HCT116 (cell line): ENCODE data around the gene TGFBI. TPM values are rescaled to one million over a fixed set of nuclear protein-coding genes. Genes with fewer than 3 reads are reported as not detected.

Experiments
- ATAC-seq: fragments of 200-7000 bp; cut with Tn5 transposase; 2 replicates; pipeline ENCODE4 v1.9.1; 2020; ENCODE audit warnings: mild to moderate bottlenecking, moderate library complexity
- BruUV-seq: library from RNA; stranded (reverse); fragments of 400-500 nt; replicated peaks from 2 replicates; lab custom pipeline; 2021; lab: Mats Ljungman, UMichigan
- CTCF ChIA-PET: fragments of 300-600 bp; sonication (Branson Sonifier 250); formaldehyde crosslinking; loops from one replicate; lab custom pipeline; 2021; ENCODE audit warnings: antibody characterized with exemption; lab: Charles Lee
- POLR2A ChIA-PET: fragments of 300-600, 350-600 bp; sonication (Branson Sonifier 250); formaldehyde crosslinking; loops from one replicate; lab custom pipeline; 2021; ENCODE audit warnings: antibody characterized with exemption; lab: Charles Lee
- RAD21 ChIA-PET, 2 experiments: fragments of 300-600 bp; sonication (Branson Sonifier 250); formaldehyde crosslinking; loops; one replicate each; lab custom pipeline; 2023; ENCODE audit warnings: low total read pairs in 2 of 2; ENCODE audit not compliant: uncharacterized antibody in 2 of 2, unreplicated experiment in 2 of 2, low non-redundant PET in 1 of 2; lab: Charles Lee
- DNase-seq: peaks from one replicate; pipeline ENCODE4 v3.0.0-alpha.2; 2010; ENCODE audit warnings: low read depth, low spot score
- H2AFZ ChIP-seq: fragments of 200-600 bp; shearing (Covaris generic), sonication (generic); 2 replicates; pipeline ENCODE4 v1.6.1; 2017; ENCODE audit warnings: low read depth, mixed run types, mixed read lengths, antibody characterized with exemption, low read length; ENCODE audit not compliant: poor library complexity, severe bottlenecking
- H3K27ac ChIP-seq: 2 replicates; pipeline ENCODE4 v1.5.1; 2012; ENCODE audit warnings: low read depth, low read length
- H3K27me3 ChIP-seq: fragments of 200-600 bp; sonication (generic); 2 replicates; pipeline ENCODE4 v1.6.1; 2016; ENCODE audit warnings: mixed run types, low read length, mixed read lengths; ENCODE audit not compliant: insufficient read depth
- H3K36me3 ChIP-seq, 2 experiments: fragments of 200-500 bp in 1 of 2; fragments of 200-600 bp in 1 of 2; sonication (Bioruptor generic) in 1 of 2; sonication (generic) in 1 of 2; 2 replicates each; pipeline versions ENCODE4 v1.5.1 to v1.6.1; 2014 to 2016; ENCODE audit warnings: low read length in 2 of 2, inconsistent platforms in 1 of 2, mixed read lengths in 1 of 2, mixed run types in 1 of 2; ENCODE audit not compliant: insufficient read depth in 2 of 2, control insufficient read depth in 1 of 2
- H3K4me1 ChIP-seq, 2 experiments: fragments of 200-600 bp in 1 of 2; sonication (generic) in 1 of 2; 2 replicates each; pipeline versions ENCODE4 v1.5.1 to v1.6.1; 2012 to 2017; ENCODE audit warnings: low read length in 2 of 2, inconsistent platforms in 1 of 2, mild to moderate bottlenecking in 1 of 2, mixed read lengths in 1 of 2, mixed run types in 1 of 2, moderate library complexity in 1 of 2; ENCODE audit not compliant: insufficient read depth in 2 of 2, control insufficient read depth in 1 of 2
- H3K4me2 ChIP-seq: fragments of 200-600 bp; sonication (generic); 2 replicates; pipeline ENCODE4 v1.6.1; 2017; ENCODE audit warnings: mixed run types, low read length, mixed read lengths
- H3K4me3 ChIP-seq, 2 experiments: fragments of 200-600 bp in 1 of 2; sonication (generic) in 1 of 2; replicated peaks in 1 of 2; 2 replicates each; pipeline ENCODE4 v1.5.1; 2011 to 2016; ENCODE audit warnings: low read length in 2 of 2, control low read depth in 1 of 2, low read depth in 1 of 2, mild to moderate bottlenecking in 1 of 2, mixed read lengths in 1 of 2, mixed run types in 1 of 2
- H3K79me2 ChIP-seq: fragments of 200-600 bp; sonication (generic); 2 replicates; pipeline ENCODE4 v1.6.1; 2017; ENCODE audit warnings: mild to moderate bottlenecking, mixed run types, low read length, moderate library complexity, mixed read lengths; ENCODE audit not compliant: insufficient read depth
- H3K9ac ChIP-seq: fragments of 200-600 bp; sonication (generic); 2 replicates; pipeline ENCODE4 v1.6.1; 2016; ENCODE audit warnings: low read length, mixed read lengths
- H3K9me2 ChIP-seq: fragments of 200-600 bp; sonication (generic), shearing (Covaris generic); 2 replicates; pipeline ENCODE4 v1.6.1; 2017; ENCODE audit warnings: mixed run types, mild to moderate bottlenecking, moderate library complexity; ENCODE audit not compliant: insufficient read depth
- H3K9me3 ChIP-seq, 2 experiments: fragments of 200-500 bp in 1 of 2; fragments of 200-600 bp in 1 of 2; sonication (Bioruptor generic) in 1 of 2; sonication (generic) in 1 of 2; 2 replicates each; pipeline ENCODE4 v1.6.1; 2014 to 2017; ENCODE audit warnings: low read length in 2 of 2, mixed read lengths in 2 of 2, inconsistent platforms in 1 of 2, low read depth in 1 of 2, mild to moderate bottlenecking in 1 of 2, mixed run types in 1 of 2, moderate library complexity in 1 of 2; ENCODE audit not compliant: control insufficient read depth in 1 of 2, insufficient read depth in 1 of 2
- H4K20me1 ChIP-seq: fragments of 200-600 bp; sonication (generic), shearing (Covaris generic); 2 replicates; pipeline ENCODE4 v1.6.1; 2017; ENCODE audit warnings: mixed run types, mild to moderate bottlenecking, moderate library complexity; ENCODE audit not compliant: insufficient read depth
- EGR1 ChIP-seq: IDR thresholded peaks from 2 replicates; pipeline ENCODE4 v1.6.1; 2012; ENCODE audit warnings: low read depth
- POLR2A ChIP-seq: IDR thresholded peaks from 2 replicates; pipeline ENCODE4 v1.7.0; 2011; ENCODE audit warnings: borderline replicate concordance; ENCODE audit not compliant: insufficient read depth, insufficient read length; ENCODE audit errors: extremely low read depth
- RAD21 ChIP-seq: IDR thresholded peaks from 2 replicates; pipeline ENCODE4 v1.6.1; 2012; ENCODE audit warnings: low read depth, mild to moderate bottlenecking
- SIN3A ChIP-seq: IDR thresholded peaks from 2 replicates; pipeline ENCODE4 v1.6.1; 2012; ENCODE audit warnings: low read depth
- TCF7L2 ChIP-seq: IDR thresholded peaks from 2 replicates; pipeline ENCODE4 v1.7.0; 2011; ENCODE audit warnings: borderline replicate concordance, inconsistent platforms; ENCODE audit not compliant: insufficient read depth, insufficient read length; ENCODE audit errors: extremely low read depth
- YY1 ChIP-seq: IDR thresholded peaks from 2 replicates; pipeline ENCODE4 v1.6.1; 2011; ENCODE audit warnings: low read length, low read depth, moderate library complexity, mild to moderate bottlenecking; ENCODE audit not compliant: insufficient replicate concordance; ENCODE audit errors: extremely low read depth
- ZNF274 ChIP-seq: fragments of 200-500 bp; sonication (Bioruptor generic); IDR thresholded peaks from 2 replicates; pipeline ENCODE4 v1.6.1; 2014; ENCODE audit warnings: mild to moderate bottlenecking, low read depth, low read length, inconsistent platforms
- intact Hi-C: fragments of 100-400 bp; cut with micrococcal nuclease; formaldehyde crosslinking; loops from 2 replicates; pipeline ENCODE4 v1.10.0; 2022
- total RNA-seq: library from RNA; stranded (reverse); gene quantifications from one replicate; pipeline ENCODE4 v1.2.1, GENCODE V29; 2021; ENCODE audit not compliant: unreplicated experiment
- TF ChIP-seq, protein P1 (sequence below): IDR thresholded peaks from 2 replicates; pipeline ENCODE4 v1.6.1; 2011; ENCODE audit warnings: mild to moderate bottlenecking, low read length, moderate library complexity; ENCODE audit not compliant: insufficient replicate concordance; ENCODE audit errors: extremely low read depth
- TF ChIP-seq, protein P2 (sequence below): IDR thresholded peaks from 2 replicates; pipeline ENCODE4 v1.6.1; 2012
- TF ChIP-seq, protein P3 (sequence below): IDR thresholded peaks from 2 replicates; pipeline ENCODE4 v1.6.1; 2012
- TF ChIP-seq, protein P4 (sequence below), 3 experiments: fragments of 200-600 bp in 1 of 3; sonication (generic) in 1 of 3; IDR thresholded peaks in 2 of 3; conservative IDR thresholded peaks in 1 of 3; 2 replicates each; pipeline ENCODE4 v1.5.1; 2012 to 2017; ENCODE audit warnings: low read depth in 2 of 3, low read length in 2 of 3, antibody characterized with exemption in 1 of 3, borderline replicate concordance in 1 of 3, control low read depth in 1 of 3, mild to moderate bottlenecking in 1 of 3, mixed read lengths in 1 of 3, mixed run types in 1 of 3, moderate library complexity in 1 of 3; ENCODE audit not compliant: insufficient read depth in 1 of 3

Gene TGFBI
- total RNA-seq, 1 experiment from 2014 or later = 0.64 TPM

DNA sequence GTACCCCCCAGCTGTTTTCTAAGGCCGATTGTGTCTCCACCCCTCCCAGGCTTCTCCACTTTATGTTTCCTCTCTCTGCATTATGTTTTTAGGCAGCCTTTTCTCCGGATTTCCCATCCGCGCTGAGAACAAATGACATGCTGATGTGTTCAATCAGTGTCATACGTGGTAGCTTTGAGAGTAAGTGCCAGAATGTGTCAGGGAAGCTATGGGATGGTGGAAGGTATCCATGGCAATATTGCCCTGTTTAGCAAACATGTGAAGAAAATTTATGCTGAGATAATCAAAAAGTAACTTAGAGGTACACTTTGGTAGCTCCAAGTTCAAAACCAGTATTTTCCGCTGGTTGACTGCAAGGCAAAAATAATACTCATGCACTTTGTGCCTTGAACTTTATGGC lies 37.4 kb upstream of the TGFBI start:
- DNase-seq = no peak
- no peaks in the 10 kb centered on the region for H4K20me1 ChIP-seq
- TF ChIP-seq, protein P1, sequence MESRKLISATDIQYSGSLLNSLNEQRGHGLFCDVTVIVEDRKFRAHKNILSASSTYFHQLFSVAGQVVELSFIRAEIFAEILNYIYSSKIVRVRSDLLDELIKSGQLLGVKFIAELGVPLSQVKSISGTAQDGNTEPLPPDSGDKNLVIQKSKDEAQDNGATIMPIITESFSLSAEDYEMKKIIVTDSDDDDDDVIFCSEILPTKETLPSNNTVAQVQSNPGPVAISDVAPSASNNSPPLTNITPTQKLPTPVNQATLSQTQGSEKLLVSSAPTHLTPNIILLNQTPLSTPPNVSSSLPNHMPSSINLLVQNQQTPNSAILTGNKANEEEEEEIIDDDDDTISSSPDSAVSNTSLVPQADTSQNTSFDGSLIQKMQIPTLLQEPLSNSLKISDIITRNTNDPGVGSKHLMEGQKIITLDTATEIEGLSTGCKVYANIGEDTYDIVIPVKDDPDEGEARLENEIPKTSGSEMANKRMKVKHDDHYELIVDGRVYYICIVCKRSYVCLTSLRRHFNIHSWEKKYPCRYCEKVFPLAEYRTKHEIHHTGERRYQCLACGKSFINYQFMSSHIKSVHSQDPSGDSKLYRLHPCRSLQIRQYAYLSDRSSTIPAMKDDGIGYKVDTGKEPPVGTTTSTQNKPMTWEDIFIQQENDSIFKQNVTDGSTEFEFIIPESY = no peak
- TF ChIP-seq ZNF274 (no peak), YY1 (no peak), RAD21 (no peak), SIN3A (no peak), TCF7L2 (no peak), EGR1 (no peak), POLR2A (no peak)
- TF ChIP-seq, protein P2, sequence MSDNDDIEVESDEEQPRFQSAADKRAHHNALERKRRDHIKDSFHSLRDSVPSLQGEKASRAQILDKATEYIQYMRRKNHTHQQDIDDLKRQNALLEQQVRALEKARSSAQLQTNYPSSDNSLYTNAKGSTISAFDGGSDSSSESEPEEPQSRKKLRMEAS = no peak
- TF ChIP-seq, protein P3, sequence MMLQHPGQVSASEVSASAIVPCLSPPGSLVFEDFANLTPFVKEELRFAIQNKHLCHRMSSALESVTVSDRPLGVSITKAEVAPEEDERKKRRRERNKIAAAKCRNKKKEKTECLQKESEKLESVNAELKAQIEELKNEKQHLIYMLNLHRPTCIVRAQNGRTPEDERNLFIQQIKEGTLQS = no peak
- TF ChIP-seq, protein P4, sequence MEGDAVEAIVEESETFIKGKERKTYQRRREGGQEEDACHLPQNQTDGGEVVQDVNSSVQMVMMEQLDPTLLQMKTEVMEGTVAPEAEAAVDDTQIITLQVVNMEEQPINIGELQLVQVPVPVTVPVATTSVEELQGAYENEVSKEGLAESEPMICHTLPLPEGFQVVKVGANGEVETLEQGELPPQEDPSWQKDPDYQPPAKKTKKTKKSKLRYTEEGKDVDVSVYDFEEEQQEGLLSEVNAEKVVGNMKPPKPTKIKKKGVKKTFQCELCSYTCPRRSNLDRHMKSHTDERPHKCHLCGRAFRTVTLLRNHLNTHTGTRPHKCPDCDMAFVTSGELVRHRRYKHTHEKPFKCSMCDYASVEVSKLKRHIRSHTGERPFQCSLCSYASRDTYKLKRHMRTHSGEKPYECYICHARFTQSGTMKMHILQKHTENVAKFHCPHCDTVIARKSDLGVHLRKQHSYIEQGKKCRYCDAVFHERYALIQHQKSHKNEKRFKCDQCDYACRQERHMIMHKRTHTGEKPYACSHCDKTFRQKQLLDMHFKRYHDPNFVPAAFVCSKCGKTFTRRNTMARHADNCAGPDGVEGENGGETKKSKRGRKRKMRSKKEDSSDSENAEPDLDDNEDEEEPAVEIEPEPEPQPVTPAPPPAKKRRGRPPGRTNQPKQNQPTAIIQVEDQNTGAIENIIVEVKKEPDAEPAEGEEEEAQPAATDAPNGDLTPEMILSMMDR (IDR thresholded peaks at IDR 0.05 in 2 of 3, conservative IDR thresholded peaks at IDR 0.05 in 1 of 3; ENCODE audit: borderline replicate concordance in 1 of 3, insufficient read depth in 1 of 3, low read depth in 2 of 3, low read length in 2 of 3) = no peak
- TF ChIP-seq, all 23 proteins: peak for 0
- ATAC-seq = no peak
- Histone ChIP-seq H2AFZ (no peak overlapping the region), H3K36me3 (no peaks in the 10 kb centered on the region), H3K9me3 (no peaks in the 10 kb centered on the region), H3K4me3 (no peak overlapping the region), H3K9me2 (no peaks in the 10 kb centered on the region), H3K9ac (no peak overlapping the region), H3K4me1 (no peaks in the 10 kb centered on the region), H3K79me2 (no peaks in the 10 kb centered on the region), H3K4me2 (no peak overlapping the region), H3K27me3 (peaks cover 50% of the 10 kb centered on the region; the same call in 1 of the 2 replicates), H3K27ac (no peak overlapping the region)
- ChIA-PET CTCF (no interaction called here), RAD21 (no interaction called here), POLR2A (no interaction called here)
- no TSS peak for BruUV-seq
- intact Hi-C loops = no loop called here
